ENCODE measurements around the gene KEL.

The KEL gene

DNA sequence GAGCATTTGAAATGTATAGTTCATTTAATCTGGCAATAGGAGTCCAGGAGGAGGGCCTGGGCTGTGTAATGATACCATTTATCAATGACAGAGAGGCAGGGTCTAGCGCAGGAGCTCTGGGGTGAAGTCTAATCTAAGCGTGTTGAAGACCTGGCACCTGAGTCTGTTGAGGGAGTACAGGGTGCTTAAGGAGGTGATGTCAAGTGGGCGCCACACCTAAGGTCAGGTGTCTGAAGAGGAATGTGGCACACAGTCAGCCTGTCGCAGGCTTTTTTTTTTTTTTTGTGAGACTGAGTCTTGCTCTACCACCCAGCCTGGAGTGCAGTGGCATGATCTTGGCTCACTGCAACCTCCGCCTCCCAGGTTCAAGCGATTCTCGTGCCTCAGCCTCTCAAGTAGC, 20.6 kb downstream of the KEL start:
- Histone ChIP-seq H3K4me1 (ENCODE audit: control insufficient read depth, insufficient read depth, low read length, poor library complexity, severe bottlenecking) (no peaks in the 10 kb centered on the region), H3K27ac (ENCODE audit: low read depth, low read length, severe bottlenecking) (no peak overlapping the region), H3K36me3 (ENCODE audit: control insufficient read depth, insufficient read depth, low read length) (no peaks in the 10 kb centered on the region), H3K9me3 (ENCODE audit: control insufficient read depth, low read length) (no peaks in the 10 kb centered on the region), H3K4me3 (ENCODE audit: extremely low read depth, insufficient read depth, low read length, poor library complexity, severe bottlenecking) (no peak overlapping the region)
- 92 to 97% methylated on average over 6 to 7 of the region's 7 CpGs for WGBS, 2 experiments (ENCODE audit: insufficient coverage in 2 of 2)

- H3K4me3 ChIP-seq (ENCODE audit: extremely low read depth, insufficient read depth, low read length, poor library complexity, severe bottlenecking), result no peak overlapping the region
- whole genome bisulfite sequencing, 2 experiments (ENCODE audit: insufficient coverage in 2 of 2), result 92% methylated on average over 9 to 10 of the region's 10 CpGs
- no peak overlapping the region for H3K27ac ChIP-seq (ENCODE audit: low read depth, low read length, severe bottlenecking)
- no peaks in the 10 kb centered on the region for H3K36me3 ChIP-seq (ENCODE audit: control insufficient read depth, insufficient read depth, low read length)
- H3K4me1 ChIP-seq (ENCODE audit: control insufficient read depth, insufficient read depth, low read length, poor library complexity, severe bottlenecking), result no peaks in the 10 kb centered on the region
- no peaks in the 10 kb centered on the region for H3K9me3 ChIP-seq (ENCODE audit: control insufficient read depth, low read length)
These were observed 21.1 kb downstream of the KEL start for GRCh38 chr7:142940966-142941535.

- Histone ChIP-seq H3K27ac (ENCODE audit: low read depth, low read length, severe bottlenecking) (no peak within 1 kb of the TSS), H3K4me1 (ENCODE audit: control insufficient read depth, insufficient read depth, low read length, poor library complexity, severe bottlenecking) (no peaks in the 10 kb centered on the region), H3K4me3 (ENCODE audit: extremely low read depth, insufficient read depth, low read length, poor library complexity, severe bottlenecking) (no peak within 1 kb of the TSS), H3K9me3 (ENCODE audit: control insufficient read depth, low read length) (no peaks in the 10 kb centered on the region), H3K36me3 (ENCODE audit: control insufficient read depth, insufficient read depth, low read length) (no peaks in the 10 kb centered on the region)
- 65 to 68% methylated on average over 6 to 8 of the region's 10 CpGs for WGBS, 2 experiments (ENCODE audit: insufficient coverage in 2 of 2)
These were observed 22.8 kb downstream of the KEL start, which contains the start of gene LLCFC1 for GRCh38 chr7:142939226-142939910. Gene LLCFC1, plus strand, starts transcription at chr7:142939484. Its CDS starts 138 bp downstream, at chr7:142939622.

GRCh38 chr7:142938611-142939010, 23.6 kb downstream of the KEL start:
- no peaks in the 10 kb centered on the region for H3K36me3 ChIP-seq (ENCODE audit: control insufficient read depth, insufficient read depth, low read length)
- no peaks in the 10 kb centered on the region for H3K4me1 ChIP-seq (ENCODE audit: control insufficient read depth, insufficient read depth, low read length, poor library complexity, severe bottlenecking)
- no peak overlapping the region for H3K4me3 ChIP-seq (ENCODE audit: extremely low read depth, insufficient read depth, low read length, poor library complexity, severe bottlenecking)
- 92 to 94% methylated on average over 4 of the region's 4 CpGs for WGBS, 2 experiments (ENCODE audit: insufficient coverage in 2 of 2)
- H3K27ac ChIP-seq (ENCODE audit: low read depth, low read length, severe bottlenecking), result no peak overlapping the region
- H3K9me3 ChIP-seq (ENCODE audit: control insufficient read depth, low read length), result no peaks in the 10 kb centered on the region

DNA sequence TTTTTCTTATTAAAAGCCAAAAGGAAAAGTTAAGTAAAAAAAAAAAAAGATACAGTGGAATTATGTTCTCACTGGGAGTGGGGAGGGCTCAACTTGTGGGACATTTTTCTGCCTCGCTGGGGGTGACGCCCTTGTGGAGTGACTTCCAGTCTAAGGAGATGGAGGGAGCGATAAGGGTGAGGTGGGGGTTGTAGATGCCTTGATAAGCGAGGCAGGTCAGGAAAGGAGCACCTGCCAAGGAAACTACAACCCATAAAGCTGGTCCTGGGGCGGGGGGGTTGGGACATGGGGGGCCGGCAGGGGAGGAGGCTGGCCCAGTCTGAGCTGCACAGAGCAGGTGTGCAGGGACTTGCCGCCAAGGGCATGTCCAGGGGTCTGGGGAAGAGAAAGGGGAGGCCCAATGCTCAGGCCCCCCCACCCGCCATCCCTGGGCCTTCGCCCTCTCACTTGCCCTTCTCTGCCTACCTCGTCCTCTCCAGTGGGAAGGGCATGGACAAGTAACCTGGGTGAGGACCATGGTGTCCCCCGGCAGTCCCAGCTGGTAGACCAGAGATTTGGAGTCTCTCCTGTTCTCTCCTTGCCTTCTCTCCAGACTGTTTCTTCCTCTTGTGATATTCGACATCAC, 26.1 kb downstream of the KEL start:
- WGBS, 2 experiments (ENCODE audit: insufficient coverage in 2 of 2), result 83 to 93% methylated on average over 10 of the region's 12 CpGs
- no peak overlapping the region for H3K27ac ChIP-seq (ENCODE audit: low read depth, low read length, severe bottlenecking)
- H3K9me3 ChIP-seq (ENCODE audit: control insufficient read depth, low read length), result no peaks in the 10 kb centered on the region
- no peaks in the 10 kb centered on the region for H3K4me1 ChIP-seq (ENCODE audit: control insufficient read depth, insufficient read depth, low read length, poor library complexity, severe bottlenecking)
- H3K4me3 ChIP-seq (ENCODE audit: extremely low read depth, insufficient read depth, low read length, poor library complexity, severe bottlenecking), result no peak overlapping the region
- no peaks in the 10 kb centered on the region for H3K36me3 ChIP-seq (ENCODE audit: control insufficient read depth, insufficient read depth, low read length)

DNA sequence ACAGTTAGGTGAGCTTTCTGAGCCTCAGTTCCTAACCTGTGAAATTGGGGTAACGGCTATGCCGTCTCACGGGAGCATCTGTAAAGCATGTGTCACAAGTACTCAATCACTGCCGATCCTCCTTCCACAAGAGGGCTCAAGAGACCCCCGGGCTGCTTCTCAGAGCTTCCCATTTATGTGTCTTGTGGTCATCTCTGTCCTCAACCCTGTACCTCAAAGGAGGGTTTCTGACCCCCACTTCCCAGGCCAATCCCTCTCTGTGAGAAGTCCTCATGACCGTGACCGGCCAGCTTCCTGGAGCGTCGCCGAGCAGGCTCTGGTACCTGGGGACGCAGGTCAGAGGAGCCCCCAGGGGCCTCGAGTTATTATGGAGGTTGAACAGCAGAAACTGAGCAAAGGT, 28.1 kb downstream of the KEL start:
- Histone ChIP-seq H3K4me3 (ENCODE audit: extremely low read depth, insufficient read depth, low read length, poor library complexity, severe bottlenecking) (no peak overlapping the region), H3K27ac (ENCODE audit: low read depth, low read length, severe bottlenecking) (no peak overlapping the region), H3K4me1 (ENCODE audit: control insufficient read depth, insufficient read depth, low read length, poor library complexity, severe bottlenecking) (no peaks in the 10 kb centered on the region), H3K9me3 (ENCODE audit: control insufficient read depth, low read length) (no peaks in the 10 kb centered on the region), H3K36me3 (ENCODE audit: control insufficient read depth, insufficient read depth, low read length) (no peaks in the 10 kb centered on the region)
- WGBS, 2 experiments (ENCODE audit: insufficient coverage in 2 of 2), result 89 to 94% methylated on average over 11 to 12 of the region's 12 CpGs

DNA sequence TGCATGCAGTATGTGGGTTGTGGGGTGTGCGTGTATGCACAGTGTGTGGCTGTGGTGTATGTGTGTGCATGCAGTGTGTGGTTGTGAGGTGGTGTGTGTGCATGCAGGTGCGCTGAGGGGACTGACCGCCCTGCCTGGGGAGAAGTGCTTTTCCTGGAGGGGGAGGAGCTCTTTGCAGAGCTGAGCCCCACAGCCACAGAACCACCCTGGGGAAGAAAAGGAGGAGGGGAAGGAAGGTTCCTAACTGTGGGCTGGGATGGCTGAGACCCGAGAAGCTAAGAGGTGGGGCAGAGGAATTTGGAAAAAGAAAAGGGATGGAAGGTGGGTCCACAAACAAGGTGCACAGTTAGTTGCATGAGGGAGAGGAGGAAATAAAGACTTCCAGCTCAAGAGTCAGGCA, 28.5 kb downstream of the KEL start, which contains the start of gene TRPV5:
TRPV5 (minus strand) TSS at position 123 of the 400 bp plus-strand sequence. CDS start 287 bp downstream, outside the sequence.
- Histone ChIP-seq H3K4me1 (ENCODE audit: control insufficient read depth, insufficient read depth, low read length, poor library complexity, severe bottlenecking) (no peaks in the 10 kb centered on the region), H3K27ac (ENCODE audit: low read depth, low read length, severe bottlenecking) (no peak within 1 kb of the TSS), H3K36me3 (ENCODE audit: control insufficient read depth, insufficient read depth, low read length) (no peaks in the 10 kb centered on the region), H3K4me3 (ENCODE audit: extremely low read depth, insufficient read depth, low read length, poor library complexity, severe bottlenecking) (no peak within 1 kb of the TSS), H3K9me3 (ENCODE audit: control insufficient read depth, low read length) (no peaks in the 10 kb centered on the region)
- WGBS, 2 experiments (ENCODE audit: insufficient coverage in 2 of 2), result 82 to 100% methylated on average over 2 to 4 of the region's 4 CpGs

GRCh38 chr7:142933092-142933475, 29.1 kb downstream of the KEL start:
- H3K4me3 ChIP-seq (ENCODE audit: extremely low read depth, insufficient read depth, low read length, poor library complexity, severe bottlenecking), result no peak overlapping the region
- no peaks in the 10 kb centered on the region for H3K4me1 ChIP-seq (ENCODE audit: control insufficient read depth, insufficient read depth, low read length, poor library complexity, severe bottlenecking)
- no peaks in the 10 kb centered on the region for H3K9me3 ChIP-seq (ENCODE audit: control insufficient read depth, low read length)
- WGBS, 2 experiments (ENCODE audit: insufficient coverage in 2 of 2), result 93 to 96% methylated on average over 5 to 6 of the region's 7 CpGs
- no peak overlapping the region for H3K27ac ChIP-seq (ENCODE audit: low read depth, low read length, severe bottlenecking)
- H3K36me3 ChIP-seq (ENCODE audit: control insufficient read depth, insufficient read depth, low read length), result no peaks in the 10 kb centered on the region

GRCh38 chr7:142932386-142933091, 29.6 kb downstream of the KEL start:
- H3K27ac ChIP-seq (ENCODE audit: low read depth, low read length, severe bottlenecking), result no peak overlapping the region
- WGBS, 2 experiments (ENCODE audit: insufficient coverage in 2 of 2), result 54 to 70% methylated on average over 5 of the region's 5 CpGs
- H3K4me3 ChIP-seq (ENCODE audit: extremely low read depth, insufficient read depth, low read length, poor library complexity, severe bottlenecking), result no peak overlapping the region
- no peaks in the 10 kb centered on the region for H3K4me1 ChIP-seq (ENCODE audit: control insufficient read depth, insufficient read depth, low read length, poor library complexity, severe bottlenecking)
- H3K9me3 ChIP-seq (ENCODE audit: control insufficient read depth, low read length), result no peaks in the 10 kb centered on the region
- no peaks in the 10 kb centered on the region for H3K36me3 ChIP-seq (ENCODE audit: control insufficient read depth, insufficient read depth, low read length)

DNA sequence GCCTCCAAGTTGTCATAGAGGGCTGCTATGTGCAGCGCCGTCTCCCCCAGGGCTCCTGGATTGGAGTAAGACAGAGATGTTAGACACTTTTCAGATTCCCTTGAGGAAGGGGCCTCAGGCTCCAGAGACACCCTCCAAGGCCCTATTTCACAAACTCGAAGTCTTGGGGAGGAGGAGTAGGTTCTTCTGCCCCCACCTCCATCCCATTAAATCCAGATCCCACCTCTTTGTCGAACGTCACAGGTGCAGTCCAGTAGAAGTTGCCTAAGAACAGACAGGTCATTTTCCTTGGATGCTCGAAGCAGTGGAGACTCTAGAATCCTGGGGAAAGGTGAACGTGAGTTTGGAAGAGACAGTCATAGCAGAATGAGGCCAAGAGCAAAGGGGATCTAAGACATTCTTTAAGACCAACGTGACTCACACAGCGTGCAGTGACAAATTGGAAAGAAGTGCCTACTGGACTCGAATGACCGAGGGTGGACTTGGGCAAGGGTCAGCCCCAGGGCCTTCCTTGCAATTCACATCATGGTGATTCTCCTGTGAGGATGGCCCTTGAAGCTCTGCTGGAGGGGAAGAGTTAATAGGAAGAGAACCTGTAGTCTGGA, 31.9 kb downstream of the KEL start:
- no peak overlapping the region for H3K4me3 ChIP-seq (ENCODE audit: extremely low read depth, insufficient read depth, low read length, poor library complexity, severe bottlenecking)
- H3K4me1 ChIP-seq (ENCODE audit: control insufficient read depth, insufficient read depth, low read length, poor library complexity, severe bottlenecking), result no peaks in the 10 kb centered on the region
- H3K9me3 ChIP-seq (ENCODE audit: control insufficient read depth, low read length), result no peaks in the 10 kb centered on the region
- no peaks in the 10 kb centered on the region for H3K36me3 ChIP-seq (ENCODE audit: control insufficient read depth, insufficient read depth, low read length)
- H3K27ac ChIP-seq (ENCODE audit: low read depth, low read length, severe bottlenecking), result no peak overlapping the region
- WGBS, 2 experiments (ENCODE audit: insufficient coverage in 2 of 2), result 89 to 96% methylated on average over 8 of the region's 11 CpGs
